HEK293 (cell line): ENCODE measurements around the gene NEU4.
"Not testable (repeated sequence)": the region's sequence is repeated elsewhere in the genome, so short reads cannot be mapped to it uniquely, and the experiment has no call there.

Experiments used
- CTCF ChIA-PET: fragments of 350-600 bp; formaldehyde crosslinking; extraction: SDS; loops from one replicate; lab custom pipeline; 2021; ENCODE audit warnings: antibody characterized with exemption; lab: Yijun Ruan, JAX
- POLR2A ChIA-PET: fragments of 300-600 bp; formaldehyde crosslinking; extraction: SDS; loops from one replicate; lab custom pipeline; 2020; ENCODE audit warnings: antibody characterized with exemption, inconsistent platforms; lab: Yijun Ruan, JAX
- H3K27ac ChIP-seq: fragments of 200-500 bp; sonication (Bioruptor generic); 2 replicates; pipeline ENCODE4 v1.5.1; 2014; ENCODE audit warnings: low read depth, low read length, control low read depth, inconsistent platforms; ENCODE audit errors: extremely low read depth
- H3K36me3 ChIP-seq, 2 experiments: fragments of 200-500 bp in 1 of 2; sonication (Bioruptor generic) in 1 of 2; 1 replicate in 1 of 2; 2 replicates in 1 of 2; pipeline ENCODE4 v1.5.1; 2014 to 2017; ENCODE audit warnings: inconsistent platforms in 2 of 2, low read length in 2 of 2; ENCODE audit not compliant: control insufficient read depth in 2 of 2, insufficient read depth in 1 of 2
- H3K4me1 ChIP-seq: fragments of 200-500 bp; sonication (Bioruptor generic); 2 replicates; pipeline ENCODE4 v1.5.1; 2014; ENCODE audit warnings: mild to moderate bottlenecking, low read length, inconsistent platforms; ENCODE audit not compliant: control insufficient read depth, insufficient read depth
- H3K4me3 ChIP-seq: 2 replicates; pipeline ENCODE4 v1.5.1; 2011; ENCODE audit warnings: low read depth, mild to moderate bottlenecking, control low read depth, low read length, moderate library complexity
- H3K9me3 ChIP-seq: fragments of 200-500 bp; sonication (Bioruptor generic); 2 replicates; pipeline ENCODE4 v1.5.1; 2014; ENCODE audit warnings: low read depth, low read length, inconsistent platforms; ENCODE audit not compliant: control insufficient read depth, insufficient read depth
- ATF2 ChIP-seq: fragments of 450-650 bp; formaldehyde crosslinking; IDR thresholded peaks from 2 replicates; pipeline ENCODE4 v1.5.1; 2016; ENCODE audit warnings: missing biosample characterization, missing genetic modification characterization, low read depth
- RBAK ChIP-seq: fragments of 450-650 bp; formaldehyde crosslinking; IDR thresholded peaks from 2 replicates; pipeline ENCODE4 v1.5.1; 2016; ENCODE audit warnings: missing biosample characterization, missing genetic modification characterization
- REST ChIP-seq: fragments of 450-650 bp; formaldehyde crosslinking; IDR thresholded peaks from 2 replicates; pipeline ENCODE4 v1.5.1; 2016; ENCODE audit warnings: missing biosample characterization, missing genetic modification characterization
- SETDB1 ChIP-seq: IDR thresholded peaks from one replicate; pipeline ENCODE4 v1.6.1; 2017; ENCODE audit warnings: mild to moderate bottlenecking, low read length, moderate library complexity, mixed read lengths; ENCODE audit not compliant: insufficient read length
- TRIM28 ChIP-seq: IDR thresholded peaks from 2 replicates; pipeline ENCODE4 v1.6.1; 2011; ENCODE audit warnings: low read length, control low read depth, borderline replicate concordance
- ZFP41 ChIP-seq: fragments of 450-650 bp; formaldehyde crosslinking; IDR thresholded peaks from 2 replicates; pipeline ENCODE4 v1.5.1; 2016; ENCODE audit warnings: missing biosample characterization, missing genetic modification characterization, borderline replicate concordance
- ZNF211 ChIP-seq: fragments of 450-650 bp; formaldehyde crosslinking; IDR thresholded peaks from 2 replicates; pipeline ENCODE4 v1.5.1; 2016; ENCODE audit warnings: low read depth, missing biosample characterization, missing genetic modification characterization
- ZNF423 ChIP-seq: fragments of 450-650 bp; formaldehyde crosslinking; IDR thresholded peaks from 2 replicates; pipeline ENCODE4 v1.5.1; 2016; ENCODE audit warnings: missing biosample characterization, missing genetic modification characterization
- ZNF433 ChIP-seq: fragments of 450-650 bp; formaldehyde crosslinking; IDR thresholded peaks from 2 replicates; pipeline ENCODE4 v1.5.1; 2016; ENCODE audit warnings: missing biosample characterization, missing genetic modification characterization, low read depth
- ZSCAN5A ChIP-seq: fragments of 450-650 bp; formaldehyde crosslinking; IDR thresholded peaks from 2 replicates; pipeline ENCODE4 v1.5.1; 2016; ENCODE audit warnings: missing biosample characterization, missing genetic modification characterization

Gene NEU4

GRCh38 chr2:241777686-241778627 lies 31.0 kb upstream of the NEU4 start (continued):
- TF ChIP-seq ATF2 (no peak), ZFP41 (tag by site-specific recombination) (no peak), TRIM28 (no peak), REST (tag by site-specific recombination) (no peak), ZNF433 (no peak)

GRCh38 chr2:241780939-241781569 lies 27.9 kb upstream of the NEU4 start:
- TF ChIP-seq RBAK (tag by site-specific recombination) = no peak
- TF ChIP-seq SETDB1 = peak; percentile 98
- ChIA-PET POLR2A (no interaction called here), CTCF (interaction anchor here (0.6 kb wide), 1 partner anchor 45 kb away, joined by 3 read pairs; no protein-coding TSS in a partner anchor)
- H3K36me3 ChIP-seq = no peaks in the 10 kb centered on the region
- H3K9me3 ChIP-seq = no peaks in the 10 kb centered on the region
- no peaks in the 10 kb centered on the region for H3K4me1 ChIP-seq
- no peak overlapping the region for H3K27ac ChIP-seq
- no peak overlapping the region for H3K4me3 ChIP-seq

GRCh38 chr2:241782053-241782452 lies 26.9 kb upstream of the NEU4 start:
- H3K36me3 ChIP-seq, H3K27ac ChIP-seq, POLR2A ChIA-PET, H3K9me3 ChIP-seq, H3K4me1 ChIP-seq, H3K4me3 ChIP-seq: not testable (repeated sequence)
- CTCF ChIA-PET = interaction anchor here (0.6 kb wide), 1 partner anchor 54 kb away, joined by 4 read pairs; no protein-coding TSS in a partner anchor

- TF ChIP-seq ZNF211 (tag by site-specific recombination) (no peak), ZNF423 (tag by site-specific recombination) (no peak), ZSCAN5A (tag by site-specific recombination) (no peak)
- TF ChIP-seq, all 188 proteins: peak for 0
- Histone ChIP-seq H3K9me3 (no peaks in the 10 kb centered on the region), H3K27ac (no peak overlapping the region), H3K4me1 (no peaks in the 10 kb centered on the region), H3K4me3 (no peak overlapping the region), H3K36me3 (no peaks in the 10 kb centered on the region)
- ChIA-PET CTCF (no interaction called here), POLR2A (interaction anchor here (1.2 kb wide), 1 partner anchor 24 kb away, joined by 3 read pairs; no protein-coding TSS in a partner anchor)
These were observed 20.9 kb upstream of the NEU4 start for GRCh38 chr2:241788135-241788534.
